H1 (cell line): ENCODE data around the gene NR2F1. TPM values are rescaled to one million over a fixed set of nuclear protein-coding genes. Genes with fewer than 3 reads are reported as not detected.

Experiments
- CTCF ChIP-seq, 3 experiments: IDR thresholded peaks; 1 replicate in 2 of 3; 2 replicates in 1 of 3; pipeline versions ENCODE4 v1.5.1 to v1.6.1; 2011; ENCODE audit warnings: low read length in 3 of 3, mild to moderate bottlenecking in 3 of 3, inconsistent platforms in 2 of 3, low read depth in 1 of 3, moderate library complexity in 1 of 3; ENCODE audit not compliant: insufficient read depth in 1 of 3; ENCODE audit errors: control extremely low read depth in 1 of 3
- HDAC2 ChIP-seq, 2 experiments: fragments of 300-600 bp in 1 of 2; sonication (generic) in 1 of 2; IDR thresholded peaks; 2 replicates each; pipeline ENCODE4 v1.6.1; 2011 to 2012; ENCODE audit warnings: low read depth in 2 of 2, low read length in 2 of 2, mild to moderate bottlenecking in 2 of 2, moderate library complexity in 2 of 2, borderline replicate concordance in 1 of 2, inconsistent platforms in 1 of 2
- polyA plus RNA-seq, 7 experiments: library from polyadenylated mRNA; depleted of rRNA in 3 of 7; stranded (reverse) in 5 of 7; unstranded in 2 of 7; fragments of >200 nt in 5 of 7; fragments of 200-250 nt in 2 of 7; gene quantifications; 1 replicate in 5 of 7; 2 replicates in 1 of 7; 4 replicates in 1 of 7; pipeline versions ENCODE4 v1.2.1 to v1.2.3, GENCODE V29; 2011 to 2013; ENCODE audit warnings: missing spikeins in 2 of 7, mixed read lengths in 2 of 7
- total RNA-seq: library from RNA; stranded (reverse); fragmentation: NEBNext Ultra II Directional; extraction: Animal tissue kit (Norgen Biotek cat#: 25700); gene quantifications from 2 replicates; pipeline ENCODE4 v1.2.1, GENCODE V29; 2021

The NR2F1 gene
- total and polyA plus RNA-seq, 2 of the 8 experiments (the other 6 are each of a cell fraction or from before 2014, with no cell fraction given) = not detected

- TF ChIP-seq HDAC2 (IDR thresholded peaks at IDR 0.05; ENCODE audit: borderline replicate concordance in 1 of 2, low read depth in 2 of 2, low read length in 2 of 2) (no peak), CTCF (IDR thresholded peaks at IDR 0.05; ENCODE audit: control extremely low read depth in 1 of 3, insufficient read depth in 1 of 3, low read depth in 1 of 3, low read length in 3 of 3) (no peak)
Observed at GRCh38 chr5:93591323-93591945, 8.4 kb downstream of the NR2F1 start (continued).
